ENCODE measurements around the gene MTR. TPM values are rescaled to one million over a fixed set of nuclear protein-coding genes. Genes with fewer than 3 reads are reported as not detected.

Gene MTR
- 10 to 100 TPM; 18.8 to 48.7 TPM for total RNA-seq

DNA sequence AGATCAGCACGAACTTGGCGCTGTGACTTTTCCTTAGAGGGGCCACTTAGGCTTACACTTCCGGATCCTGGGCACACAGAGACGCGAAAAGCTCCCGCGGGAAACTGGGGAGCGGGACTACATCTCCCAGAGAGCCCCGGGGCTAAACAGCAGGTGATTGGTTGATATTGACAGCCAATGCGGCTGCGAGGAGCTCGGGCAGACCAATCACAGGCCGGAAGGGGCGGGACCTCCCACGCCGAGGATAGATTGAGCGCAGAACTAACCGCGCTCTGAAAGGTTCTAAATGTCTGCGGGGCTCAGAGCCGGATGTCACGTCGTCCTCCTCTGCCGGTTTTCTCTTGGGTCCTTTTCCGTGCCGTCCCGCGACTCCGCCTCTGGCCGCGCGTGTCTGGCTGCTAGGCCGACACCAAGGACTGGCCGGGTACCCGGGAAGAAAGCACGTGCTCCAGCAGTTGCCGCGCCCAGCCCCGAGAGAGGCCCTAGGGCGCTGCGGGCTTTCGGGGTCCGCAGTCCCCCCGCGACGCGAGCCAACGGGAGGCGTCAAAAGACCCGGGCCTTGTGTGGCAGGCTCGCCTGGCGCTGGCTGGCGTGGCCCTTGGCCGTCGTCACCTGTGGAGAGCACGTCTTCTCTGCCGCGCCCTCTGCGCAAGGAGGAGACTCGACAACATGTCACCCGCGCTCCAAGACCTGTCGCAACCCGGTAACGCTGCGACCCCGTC lies at the start of gene MTR:
Gene MTR, plus strand, starts transcription at position 258 of the 722 bp plus-strand sequence. Its CDS starts 412 bp downstream, at position 670.
- no peaks in the 10 kb centered on the region for H3K36me3 ChIP-seq
- intact Hi-C loops (cut with DNase I): no loop called here
- TF ChIP-seq, protein P1, sequence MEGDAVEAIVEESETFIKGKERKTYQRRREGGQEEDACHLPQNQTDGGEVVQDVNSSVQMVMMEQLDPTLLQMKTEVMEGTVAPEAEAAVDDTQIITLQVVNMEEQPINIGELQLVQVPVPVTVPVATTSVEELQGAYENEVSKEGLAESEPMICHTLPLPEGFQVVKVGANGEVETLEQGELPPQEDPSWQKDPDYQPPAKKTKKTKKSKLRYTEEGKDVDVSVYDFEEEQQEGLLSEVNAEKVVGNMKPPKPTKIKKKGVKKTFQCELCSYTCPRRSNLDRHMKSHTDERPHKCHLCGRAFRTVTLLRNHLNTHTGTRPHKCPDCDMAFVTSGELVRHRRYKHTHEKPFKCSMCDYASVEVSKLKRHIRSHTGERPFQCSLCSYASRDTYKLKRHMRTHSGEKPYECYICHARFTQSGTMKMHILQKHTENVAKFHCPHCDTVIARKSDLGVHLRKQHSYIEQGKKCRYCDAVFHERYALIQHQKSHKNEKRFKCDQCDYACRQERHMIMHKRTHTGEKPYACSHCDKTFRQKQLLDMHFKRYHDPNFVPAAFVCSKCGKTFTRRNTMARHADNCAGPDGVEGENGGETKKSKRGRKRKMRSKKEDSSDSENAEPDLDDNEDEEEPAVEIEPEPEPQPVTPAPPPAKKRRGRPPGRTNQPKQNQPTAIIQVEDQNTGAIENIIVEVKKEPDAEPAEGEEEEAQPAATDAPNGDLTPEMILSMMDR (IDR thresholded peaks at IDR 0.05): no peak
- TF ChIP-seq POLR2AphosphoS5 (IDR thresholded peaks at IDR 0.05): peak; percentile 94
- TF ChIP-seq POLR2A (IDR thresholded peaks at IDR 0.05): peak; percentile 84
- H3K27me3 ChIP-seq (replicated peaks; ENCODE audit: insufficient read depth): no peaks in the 10 kb centered on the region
- peak within 1 kb of the TSS; percentile 84 to 85 for H3K27ac ChIP-seq
- no peaks in the 10 kb centered on the region for H3K9me3 ChIP-seq
- WGBS: 1% methylated on average over 54 of the region's 67 CpGs
- no peaks in the 10 kb centered on the region for H3K4me1 ChIP-seq (replicated peaks)
- H3K4me3 ChIP-seq: peak within 1 kb of the TSS; percentile 89 to 90
- peak; percentile 99 for DNase-seq (ENCODE audit: low spot score)

DNA sequence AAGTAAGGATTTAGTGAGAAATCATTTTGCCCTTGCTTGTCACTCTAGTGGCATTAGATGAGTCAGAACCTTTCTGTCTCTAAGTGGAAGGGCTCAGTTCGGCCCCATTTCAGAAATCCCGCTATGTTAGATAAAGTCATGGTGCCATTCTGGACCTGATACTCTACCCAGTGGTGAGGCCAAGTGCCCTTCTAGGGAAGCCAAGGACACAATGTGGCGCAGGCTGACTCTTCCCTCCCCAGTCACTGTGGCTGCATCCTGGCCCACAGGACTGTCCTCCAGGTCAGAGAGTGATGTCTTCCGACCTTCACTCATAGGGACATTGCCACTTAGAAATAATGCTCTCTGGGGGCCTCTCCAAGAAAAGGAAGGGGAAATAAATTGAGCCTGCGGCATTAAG lies 48.3 kb upstream of the MTR start:
- Histone ChIP-seq H3K4me1 (replicated peaks) (no peaks in the 10 kb centered on the region), H3K36me3 (no peaks in the 10 kb centered on the region), H3K27me3 (replicated peaks; ENCODE audit: insufficient read depth) (no peaks in the 10 kb centered on the region), H3K4me3 (no peak overlapping the region), H3K9me3 (no peaks in the 10 kb centered on the region), H3K27ac (no peak overlapping the region)
- TF ChIP-seq POLR2AphosphoS5 (IDR thresholded peaks at IDR 0.05) (no peak), POLR2A (IDR thresholded peaks at IDR 0.05) (no peak)
- TF ChIP-seq, protein P1 (IDR thresholded peaks at IDR 0.05): no peak
- no peak for DNase-seq (ENCODE audit: low spot score)
- WGBS: 88% methylated on average over 5 of the region's 5 CpGs
- intact Hi-C loops (cut with DNase I): no loop called here

DNA sequence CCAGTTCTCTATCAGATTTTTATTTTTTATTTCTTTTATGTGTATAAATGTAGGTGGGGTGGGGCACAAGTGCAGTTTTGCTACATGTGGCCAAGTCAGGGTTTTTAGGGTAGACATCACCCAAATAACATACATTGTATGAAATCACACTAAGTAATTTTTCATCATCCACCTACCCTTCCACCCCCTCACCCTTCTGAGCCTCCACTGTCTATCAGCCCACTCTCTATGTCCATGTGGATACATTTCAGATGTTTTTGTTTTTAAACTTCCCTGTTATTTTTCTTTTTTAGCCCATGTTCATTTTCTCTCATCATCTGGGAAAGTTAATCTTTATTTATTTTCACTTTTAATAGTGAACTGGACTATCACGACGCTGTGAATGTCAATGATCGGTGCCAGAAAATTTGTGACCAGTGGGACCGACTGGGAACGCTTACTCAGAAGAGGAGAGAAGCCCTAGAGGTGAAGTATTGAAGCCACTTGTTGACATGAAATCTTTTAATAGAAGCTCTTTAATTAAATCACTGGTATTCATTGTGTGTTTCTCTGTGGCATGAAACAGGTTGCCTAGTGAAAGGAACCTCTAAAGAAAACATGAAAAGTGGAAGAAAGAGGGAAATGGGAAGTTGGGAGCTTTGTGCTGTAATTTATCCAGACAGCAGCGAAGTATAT lies 47.6 kb upstream of the MTR start:
- Histone ChIP-seq H3K27me3 (replicated peaks; ENCODE audit: insufficient read depth) (no peaks in the 10 kb centered on the region), H3K9me3 (no peaks in the 10 kb centered on the region), H3K4me3 (no peak overlapping the region), H3K27ac (no peak overlapping the region), H3K4me1 (replicated peaks) (no peaks in the 10 kb centered on the region), H3K36me3 (no peaks in the 10 kb centered on the region)
- intact Hi-C loops (cut with DNase I): no loop called here
- WGBS: 76% methylated on average over 6 of the region's 6 CpGs
- TF ChIP-seq POLR2AphosphoS5 (IDR thresholded peaks at IDR 0.05): no peak
- TF ChIP-seq, protein P1 (IDR thresholded peaks at IDR 0.05): no peak
- no peak for TF ChIP-seq POLR2A (IDR thresholded peaks at IDR 0.05)
- no peak for DNase-seq (ENCODE audit: low spot score)

DNA sequence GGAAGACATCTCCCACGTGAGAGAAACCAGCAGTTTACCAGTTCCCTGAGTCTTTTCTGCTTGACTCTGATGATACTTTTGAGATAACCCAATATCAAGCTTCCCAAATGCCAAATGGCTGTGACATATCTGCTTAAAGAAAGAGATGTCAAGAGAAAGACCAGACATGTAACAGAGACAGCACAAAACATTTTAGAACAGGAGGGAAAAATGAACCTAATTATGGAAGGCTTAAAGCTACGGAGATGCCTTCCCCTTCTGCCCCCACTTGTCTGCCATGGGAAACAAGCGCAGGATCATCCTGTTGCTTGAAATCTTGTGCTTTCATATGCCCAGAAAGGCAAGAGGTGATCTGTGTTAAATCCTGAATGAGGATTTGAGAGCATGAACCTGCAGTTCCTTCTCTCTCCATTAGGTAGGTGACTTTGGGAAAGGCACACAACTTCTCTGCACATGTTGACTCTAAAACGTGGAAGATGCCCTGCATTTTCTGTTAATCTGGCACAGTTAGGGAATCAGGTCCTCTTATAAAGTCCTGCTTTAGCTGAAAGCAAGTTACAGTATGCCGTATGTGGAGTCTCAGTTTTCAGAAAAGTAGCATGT lies 46.7 kb upstream of the MTR start:
- 75% methylated on average over 5 of the region's 5 CpGs for WGBS
- Histone ChIP-seq H3K9me3 (no peaks in the 10 kb centered on the region), H3K27ac (no peak overlapping the region), H3K36me3 (no peaks in the 10 kb centered on the region), H3K4me1 (replicated peaks) (no peaks in the 10 kb centered on the region), H3K4me3 (no peak overlapping the region), H3K27me3 (replicated peaks; ENCODE audit: insufficient read depth) (no peaks in the 10 kb centered on the region)
- TF ChIP-seq, protein P1 (IDR thresholded peaks at IDR 0.05): no peak
- TF ChIP-seq POLR2A (IDR thresholded peaks at IDR 0.05) (no peak), POLR2AphosphoS5 (IDR thresholded peaks at IDR 0.05) (no peak)
- DNase-seq (ENCODE audit: low spot score): no peak
- intact Hi-C loops (cut with DNase I): no loop called here

All from prostate gland (tissue), 2 donors.